Medulla oblongata (tissue), 1 donor: ENCODE data around the gene USP32.
"Not testable (repeated sequence)": the region's sequence is repeated elsewhere in the genome, so short reads cannot be mapped to it uniquely, and the experiment has no call there.

Experiments
- DNase-seq: peaks from one replicate; pipeline ENCODE4 v3.0.0-alpha.2; 2015; ENCODE audit errors: extremely low spot score

Gene USP32

GRCh38 chr17:60333072-60333471 is 58.9 kb downstream of the USP32 start:
- DNase-seq, result not testable (repeated sequence)

DNA sequence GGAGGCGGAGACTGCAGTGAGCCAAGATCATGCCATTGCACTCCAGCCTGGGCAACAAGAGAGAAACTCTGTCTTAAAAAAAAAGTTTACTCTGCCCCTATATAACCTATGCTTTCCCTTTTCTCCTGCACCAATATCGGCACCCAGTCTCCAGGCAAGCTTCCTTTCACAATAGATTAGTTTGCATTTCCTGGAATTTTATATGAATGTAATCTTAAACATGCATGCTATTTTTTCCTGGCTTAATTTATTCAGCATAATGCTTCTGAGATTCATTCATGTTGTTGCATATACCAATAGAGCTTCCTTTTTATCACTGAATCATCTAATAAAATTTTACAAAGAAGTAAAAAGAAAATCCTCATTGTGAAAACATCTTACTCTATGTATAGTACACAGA is 59.4 kb downstream of the USP32 start:
- no peak for DNase-seq

DNA sequence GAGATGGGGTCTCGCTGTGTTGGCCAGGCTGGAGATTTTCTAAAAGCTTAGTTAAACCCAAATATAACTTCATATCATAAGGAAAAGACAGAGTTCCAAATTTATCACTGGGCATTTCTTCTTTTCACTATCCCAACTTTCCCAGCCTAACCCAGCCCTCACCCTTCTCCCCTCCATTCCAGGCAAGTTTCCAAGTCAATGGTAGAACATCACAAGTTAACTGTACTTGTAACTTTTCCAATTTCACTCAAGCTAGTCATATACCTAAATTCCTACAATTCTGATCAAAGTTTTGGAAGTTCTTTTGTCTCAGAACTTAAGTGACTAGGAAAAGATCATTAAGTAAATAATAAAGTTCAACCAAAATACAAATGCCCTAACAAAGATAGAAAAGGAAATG is 61.2 kb downstream of the USP32 start:
- no peak for DNase-seq

DNA sequence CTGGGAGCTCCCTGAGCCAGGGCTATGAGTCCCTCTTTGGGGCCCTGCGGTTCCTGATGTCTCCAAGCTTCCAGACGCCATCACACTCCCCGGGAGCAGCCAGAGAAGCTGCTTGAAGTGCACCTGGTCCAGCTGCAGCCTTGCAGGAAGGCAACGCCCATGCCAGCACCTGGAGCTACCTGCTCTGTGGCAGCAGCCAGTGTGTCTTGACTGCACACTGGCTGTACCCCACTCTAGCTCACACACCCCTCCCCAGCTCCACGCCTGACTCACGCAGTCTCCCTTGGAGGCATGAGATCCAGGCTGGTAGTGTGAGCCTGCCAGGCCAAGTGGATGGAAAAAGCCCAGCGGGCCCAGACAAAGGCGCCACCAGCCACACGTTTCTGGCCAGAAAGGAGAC is 63.3 kb downstream of the USP32 start:
- peak; percentile 28 for DNase-seq

DNA sequence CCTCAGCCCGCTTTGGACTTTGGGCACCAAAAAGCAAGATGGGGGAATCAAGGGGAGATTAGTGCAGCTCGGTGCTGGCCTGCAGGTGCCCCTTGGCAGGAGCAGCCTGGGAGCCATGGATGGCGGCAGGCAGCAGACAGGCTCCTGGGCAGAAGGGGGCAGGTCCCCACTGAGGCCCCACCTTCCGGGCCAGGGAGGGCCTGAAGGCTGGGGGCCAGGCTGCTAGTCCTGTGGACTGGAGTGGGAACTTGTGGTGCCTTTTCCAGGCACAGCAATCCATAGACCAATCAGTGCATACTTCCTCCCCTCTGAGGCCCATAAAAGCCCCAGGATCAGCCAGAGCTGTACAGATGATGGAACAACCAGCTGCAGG is 64.0 kb downstream of the USP32 start:
- no peak for DNase-seq

- DNase-seq, result peak; percentile 77
Measured at GRCh38 chr17:60327134-60327900, 64.6 kb downstream of the USP32 start.

- no peak for DNase-seq
Measured at GRCh38 chr17:60326702-60327101, 65.2 kb downstream of the USP32 start.

DNA sequence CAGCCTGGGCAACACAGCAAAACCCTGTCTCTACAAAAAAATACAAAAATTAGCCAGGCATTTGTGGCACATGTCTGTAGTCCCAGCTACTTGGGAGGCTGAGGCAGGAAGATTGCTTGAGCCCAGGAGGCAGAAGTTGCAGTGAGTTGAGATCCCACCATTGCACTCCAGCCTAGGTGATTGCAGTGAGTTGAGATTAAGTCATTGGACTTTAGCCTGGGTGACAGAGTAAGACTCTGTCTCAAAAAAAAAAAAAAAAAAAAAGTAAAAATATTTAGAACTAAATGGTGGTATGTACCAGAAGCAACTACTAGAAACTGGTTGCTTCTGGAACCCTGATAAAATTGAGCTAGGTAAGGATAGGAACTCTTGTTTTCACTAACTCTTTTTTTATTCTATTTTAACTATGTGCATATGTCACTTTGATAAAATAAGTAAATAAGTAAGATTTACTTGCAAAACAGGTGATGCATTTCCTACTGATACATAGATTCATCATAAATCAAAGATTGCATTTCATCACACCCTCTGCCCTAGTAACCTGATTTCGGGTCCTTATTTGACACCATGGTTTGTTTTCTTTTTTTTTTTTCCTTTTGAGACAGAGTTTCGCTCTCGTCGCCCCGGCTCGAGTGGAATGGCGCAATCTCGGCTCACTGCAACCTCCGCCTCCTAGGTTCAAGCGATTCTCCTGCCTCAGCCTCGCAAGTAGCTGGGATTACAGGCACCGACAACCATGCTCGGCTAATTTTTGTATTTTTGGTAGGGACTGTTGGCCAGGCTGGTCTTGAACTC is 66.0 kb downstream of the USP32 start:
- no peak for DNase-seq

- DNase-seq, result no peak
Measured at GRCh38 chr17:60323754-60324153, 68.2 kb downstream of the USP32 start.

DNA sequence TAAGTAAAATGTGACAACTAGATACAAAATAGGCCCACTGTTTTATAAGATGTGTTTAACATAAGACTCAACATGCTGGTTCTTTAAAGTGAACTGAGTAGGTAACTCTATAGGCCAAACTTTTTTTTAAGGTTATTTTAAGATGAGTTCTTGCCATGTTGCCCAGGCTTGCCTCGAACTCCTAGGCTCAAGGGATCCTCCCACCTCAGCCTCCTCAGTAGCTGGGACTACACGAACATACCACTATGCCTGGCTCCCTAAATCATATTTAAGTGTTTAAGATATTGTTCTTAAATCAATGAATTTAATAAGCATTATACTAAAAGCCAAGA is 69.9 kb downstream of the USP32 start:
- no peak for DNase-seq

DNA sequence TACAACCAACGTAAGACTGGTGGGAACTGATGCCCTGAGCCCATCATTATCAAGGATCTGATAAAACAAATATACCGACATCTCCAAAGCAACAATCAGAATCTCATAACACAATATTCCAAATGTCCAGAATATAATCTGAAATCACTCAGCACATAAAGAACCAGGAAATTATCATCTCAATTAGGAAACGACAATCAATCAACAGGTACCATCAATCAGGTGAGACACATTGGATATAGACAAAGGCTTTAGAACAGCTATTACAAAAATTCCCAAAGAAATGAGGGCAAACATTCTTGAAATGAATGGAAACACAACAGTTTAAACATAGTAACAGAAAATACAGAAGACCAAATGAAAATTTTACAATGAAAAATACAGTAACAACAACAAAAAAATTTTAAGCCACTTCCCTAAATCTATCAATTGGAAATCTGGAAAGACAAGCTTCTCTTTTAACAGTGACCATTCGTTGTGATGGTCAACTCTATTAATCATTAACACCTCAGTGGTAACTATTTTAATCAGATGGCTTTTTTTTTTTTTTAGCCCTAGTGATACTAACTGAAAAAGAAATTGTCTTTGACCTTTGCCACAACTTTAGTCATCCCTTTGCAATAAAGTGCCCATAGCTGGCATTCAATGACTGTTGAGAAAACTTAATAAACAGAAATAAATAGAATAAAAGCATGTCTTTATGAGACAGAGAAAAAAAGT is 70.4 kb downstream of the USP32 start:
- no peak for DNase-seq

- DNase-seq, result no peak
Measured at GRCh38 chr17:60318830-60319229, 73.1 kb downstream of the USP32 start.

- DNase-seq, result no peak
Measured at GRCh38 chr17:60318326-60318725, 73.6 kb downstream of the USP32 start.

- DNase-seq, result no peak
Measured at GRCh38 chr17:60315650-60316049, 76.3 kb downstream of the USP32 start.

- DNase-seq, result not testable (repeated sequence)
Measured at GRCh38 chr17:60314900-60315299, 77.0 kb downstream of the USP32 start.

- no peak for DNase-seq
Measured at GRCh38 chr17:60314423-60314822, 77.5 kb downstream of the USP32 start.

GRCh38 chr17:60311936-60312335 is 80.0 kb downstream of the USP32 start:
- DNase-seq, result no peak

- no peak for DNase-seq
Measured at GRCh38 chr17:60311186-60311585, 80.7 kb downstream of the USP32 start.

GRCh38 chr17:60305141-60305540 is 86.8 kb downstream of the USP32 start:
- peak; percentile 92 for DNase-seq

- no peak for DNase-seq
Measured at GRCh38 chr17:60304502-60304901, 87.4 kb downstream of the USP32 start.

GRCh38 chr17:60303406-60304099 is 88.4 kb downstream of the USP32 start:
- DNase-seq, result no peak

DNA sequence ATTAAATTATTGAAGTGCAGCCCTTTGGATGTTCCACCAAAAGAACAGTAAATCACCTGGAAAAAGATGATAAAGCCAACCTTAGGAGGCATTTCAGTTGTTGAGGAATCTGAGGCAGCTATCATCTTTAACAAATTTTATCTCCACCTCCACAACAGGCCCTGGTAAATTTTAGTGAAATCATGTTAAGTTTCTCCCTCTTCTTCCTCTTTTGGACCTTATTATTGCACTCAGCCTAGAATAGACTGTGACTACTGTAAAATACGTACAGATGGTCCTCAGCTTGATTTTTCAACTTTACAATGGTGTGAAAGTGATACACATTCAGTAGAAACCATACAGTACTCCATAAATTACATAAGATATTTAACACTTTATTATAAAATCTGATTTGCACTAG is 90.3 kb downstream of the USP32 start:
- no peak for DNase-seq
